Neural cell (in vitro differentiated cells): ENCODE results near the gene EPC2. TPM values are rescaled to one million over a fixed set of nuclear protein-coding genes. Genes with fewer than 3 reads are reported as not detected.
"Not testable (repeated sequence)": the region's sequence is repeated elsewhere in the genome, so short reads cannot be mapped to it uniquely, and the experiment has no call there.

Source experiments
- H2AFZ ChIP-seq: fragments of 200-600, 300-800 bp; sonication (generic), shearing (Covaris generic); 2 replicates; pipeline ENCODE4 v1.6.0; 2014; ENCODE audit warnings: low read depth, mild to moderate bottlenecking, antibody characterized with exemption, low read length, moderate library complexity
- H3F3A ChIP-seq: fragments of 200-600 bp; shearing (Covaris generic); 2 replicates; pipeline ENCODE4 v1.6.1; 2016; ENCODE audit warnings: mild to moderate bottlenecking, moderate library complexity, mixed read lengths, antibody characterized with exemption, low read length; ENCODE audit not compliant: insufficient read depth, poor library complexity, severe bottlenecking
- H3K27ac ChIP-seq: fragments of 200-600, 300-800 bp; sonication (generic), shearing (Covaris generic); 2 replicates; pipeline ENCODE4 v1.5.1; 2014; ENCODE audit warnings: mild to moderate bottlenecking, low read length, moderate library complexity
- H3K27me3 ChIP-seq: fragments of 300-800, 200-600 bp; sonication (generic), shearing (Covaris generic); 2 replicates; pipeline ENCODE4 v1.6.0; 2014; ENCODE audit warnings: mild to moderate bottlenecking, low read depth, low read length, moderate library complexity; ENCODE audit not compliant: insufficient read depth
- H3K36me3 ChIP-seq: fragments of 300-800, 200-600 bp; sonication (generic), shearing (Covaris generic); 2 replicates; pipeline ENCODE4 v1.5.1; 2014; ENCODE audit warnings: mild to moderate bottlenecking, antibody characterized with exemption, low read length, moderate library complexity; ENCODE audit not compliant: insufficient read depth
- H3K4me2 ChIP-seq: fragments of 300-800, 200-600 bp; sonication (generic), shearing (Covaris generic); 2 replicates; pipeline ENCODE4 v1.6.0; 2014; ENCODE audit warnings: mild to moderate bottlenecking, low read length
- H3K4me3 ChIP-seq: fragments of 300-800, 200-600 bp; sonication (generic), shearing (Covaris generic); 2 replicates; pipeline ENCODE4 v1.5.1; 2014; ENCODE audit warnings: mild to moderate bottlenecking, low read length, moderate library complexity
- H3K79me2 ChIP-seq: fragments of 200-600 bp; shearing (Covaris generic); replicated peaks from 2 replicates; pipeline ENCODE4 v1.6.0; 2014; ENCODE audit warnings: mild to moderate bottlenecking, low read length, moderate library complexity; ENCODE audit not compliant: insufficient read depth
- H3K9ac ChIP-seq: fragments of 300-800, 200-600 bp; sonication (generic), shearing (Covaris generic); 2 replicates; pipeline ENCODE4 v1.6.1; 2016; ENCODE audit warnings: mild to moderate bottlenecking, low read length, mixed read lengths
- H3K9me2 ChIP-seq: fragments of 200-600 bp; shearing (Covaris generic); 2 replicates; pipeline ENCODE4 v1.6.1; 2016; ENCODE audit warnings: mild to moderate bottlenecking, low read length, mixed read lengths; ENCODE audit not compliant: insufficient read depth
- H3K9me3 ChIP-seq: fragments of 200-600, 300-800 bp; sonication (generic), shearing (Covaris generic); 2 replicates; pipeline ENCODE4 v1.6.1; 2016; ENCODE audit warnings: mild to moderate bottlenecking, mixed run types, low read length, moderate library complexity, mixed read lengths
- H4K20me1 ChIP-seq: fragments of 200-600 bp; shearing (Covaris generic); 2 replicates; pipeline ENCODE4 v1.6.1; 2016; ENCODE audit warnings: mild to moderate bottlenecking, mixed run types; ENCODE audit not compliant: insufficient read depth
- CTCF ChIP-seq: fragments of 450-650 bp; IDR thresholded peaks from 2 replicates; pipeline ENCODE4 v1.5.1; 2014; ENCODE audit warnings: antibody characterized with exemption, mild to moderate bottlenecking, moderate library complexity; ENCODE audit not compliant: poor library complexity, severe bottlenecking
- EP300 ChIP-seq: fragments of 450-650 bp; conservative IDR thresholded peaks from 2 replicates; pipeline ENCODE4 v1.6.1; 2014; ENCODE audit warnings: antibody characterized with exemption, mild to moderate bottlenecking, moderate library complexity; ENCODE audit not compliant: poor library complexity, severe bottlenecking
- EZH2 ChIP-seq: fragments of 200-600, 300-800 bp; shearing (Covaris generic), sonication (generic); IDR thresholded peaks from 2 replicates; pipeline ENCODE4 v1.6.1; 2014; ENCODE audit warnings: antibody characterized with exemption, low read length, borderline replicate concordance, mild to moderate bottlenecking; ENCODE audit not compliant: insufficient read depth, poor library complexity, severe bottlenecking
- MXI1 ChIP-seq: fragments of 450-650 bp; conservative IDR thresholded peaks from 2 replicates; pipeline ENCODE4 v1.6.1; 2014; ENCODE audit warnings: antibody characterized with exemption, mild to moderate bottlenecking; ENCODE audit not compliant: poor library complexity, severe bottlenecking
- POLR2AphosphoS5 ChIP-seq: IDR thresholded peaks from 2 replicates; pipeline ENCODE4 v1.6.1; 2012
- RAD21 ChIP-seq: fragments of 450-650 bp; conservative IDR thresholded peaks from 2 replicates; pipeline ENCODE4 v1.6.1; 2014; ENCODE audit warnings: antibody characterized with exemption, mild to moderate bottlenecking, moderate library complexity
- REST ChIP-seq: IDR thresholded peaks from 2 replicates; pipeline ENCODE4 v1.6.1; 2012; ENCODE audit warnings: borderline replicate concordance
- SMC3 ChIP-seq: fragments of 450-650 bp; conservative IDR thresholded peaks from 2 replicates; pipeline ENCODE4 v1.6.1; 2014; ENCODE audit warnings: antibody characterized with exemption, mild to moderate bottlenecking, moderate library complexity; ENCODE audit not compliant: poor library complexity
- TAF1 ChIP-seq: IDR thresholded peaks from 2 replicates; pipeline ENCODE4 v1.6.1; 2012; ENCODE audit warnings: low read depth
- polyA plus RNA-seq: library from polyadenylated mRNA; depleted of rRNA; stranded (reverse); fragments of >200 nt; gene quantifications from 2 replicates; pipeline ENCODE4 v1.2.3, GENCODE V29; 2014

Gene EPC2
- polyA plus RNA-seq, 1 donor from 2014 or later = 43.9 TPM

GRCh38 chr2:148680462-148680861 lies 35.9 kb downstream of the EPC2 start:
- no peak overlapping the region for H3K27ac ChIP-seq
- no peaks in the 10 kb centered on the region for H3K36me3 ChIP-seq
- TF ChIP-seq MXI1 = no peak
- no peak for TF ChIP-seq CTCF
- no peak for TF ChIP-seq EZH2
- no peak for TF ChIP-seq REST
- no peak for TF ChIP-seq POLR2AphosphoS5
- no peak for TF ChIP-seq RAD21
- TF ChIP-seq EP300 = no peak
- no peak for TF ChIP-seq SMC3
- H3K4me3 ChIP-seq = no peak overlapping the region
- no peak overlapping the region for H2AFZ ChIP-seq
- no peaks in the 10 kb centered on the region for H4K20me1 ChIP-seq
- no peak overlapping the region for H3K9ac ChIP-seq
- H3K9me3 ChIP-seq = peaks cover 3% of the 10 kb centered on the region
- H3K9me2 ChIP-seq = no peaks in the 10 kb centered on the region
- H3K79me2 ChIP-seq = peaks cover 79% of the 10 kb centered on the region
- no peaks in the 10 kb centered on the region for H3K27me3 ChIP-seq
- no peaks in the 10 kb centered on the region for H3F3A ChIP-seq
- H3K4me2 ChIP-seq = no peak overlapping the region

GRCh38 chr2:148681443-148681842 lies 36.9 kb downstream of the EPC2 start:
- Histone ChIP-seq H3F3A (no peaks in the 10 kb centered on the region), H4K20me1 (no peaks in the 10 kb centered on the region), H3K9me2 (no peaks in the 10 kb centered on the region), H3K27ac (no peak overlapping the region), H3K9me3 (peaks cover 3% of the 10 kb centered on the region), H3K9ac (no peak overlapping the region), H3K27me3 (no peaks in the 10 kb centered on the region), H3K36me3 (no peaks in the 10 kb centered on the region), H3K4me3 (no peak overlapping the region), H3K4me2 (no peak overlapping the region), H2AFZ (no peak overlapping the region), H3K79me2 (peaks cover 78% of the 10 kb centered on the region)
- TF ChIP-seq TAF1 (no peak), EP300 (no peak), EZH2 (no peak), RAD21 (no peak), POLR2AphosphoS5 (no peak), REST (no peak), SMC3 (no peak), CTCF (no peak), MXI1 (no peak)

- H3K27me3 ChIP-seq, H3K9ac ChIP-seq: not testable (repeated sequence)
- H3K79me2 ChIP-seq = peaks cover 78% of the 10 kb centered on the region
Observed at GRCh38 chr2:148681862-148682261, 37.3 kb downstream of the EPC2 start.

More at GRCh38 chr2:148681862-148682261, 37.3 kb downstream of the EPC2 start:
- H3F3A ChIP-seq, H3K9me3 ChIP-seq, H3K36me3 ChIP-seq, H3K27ac ChIP-seq, H3K4me2 ChIP-seq, H3K4me3 ChIP-seq, H4K20me1 ChIP-seq, H3K9me2 ChIP-seq, H2AFZ ChIP-seq: not testable (repeated sequence)
